GM12891 (cell line): ENCODE data around the gene OR2S2.

Experiments
- POLR2A ChIP-seq: IDR thresholded peaks from 2 replicates; pipeline ENCODE4 v1.6.1; 2011; ENCODE audit warnings: low read depth, low read length, control low read depth
- POLR2AphosphoS5 ChIP-seq: IDR thresholded peaks from 2 replicates; pipeline ENCODE4 v1.6.1; 2011; ENCODE audit warnings: low read depth, low read length, control low read depth
- TAF1 ChIP-seq: IDR thresholded peaks from 2 replicates; pipeline ENCODE4 v1.6.1; 2011; ENCODE audit warnings: low read depth, low read length, control low read depth

GRCh38 chr9:35966433-35966832 lies 8.5 kb upstream of the OR2S2 start:
- no peak for TF ChIP-seq POLR2AphosphoS5
- TF ChIP-seq TAF1, result no peak
- no peak for TF ChIP-seq POLR2A
